GM18526 (cell line): ENCODE results near the gene MAPK10.

Experiments used
- POLR2A ChIP-seq: IDR thresholded peaks from 3 replicates; pipeline ENCODE4 v1.6.1; 2011; ENCODE audit not compliant: insufficient read length; ENCODE audit errors: extremely low read depth

Gene MAPK10

GRCh38 chr4:86359944-86360478 lies at the start of gene MAPK10:
Gene MAPK10, minus strand, starts transcription at chr4:86360053.
- no peak for TF ChIP-seq POLR2A

GRCh38 chr4:86403575-86403974 lies 43.7 kb upstream of the MAPK10 start:
- no peak for TF ChIP-seq POLR2A

GRCh38 chr4:86401826-86402225 lies 42.0 kb upstream of the MAPK10 start:
- TF ChIP-seq POLR2A, result no peak

GRCh38 chr4:86400216-86400615 lies 40.4 kb upstream of the MAPK10 start:
- no peak for TF ChIP-seq POLR2A

- TF ChIP-seq POLR2A, result no peak
Measured at GRCh38 chr4:86398187-86398586, 38.3 kb upstream of the MAPK10 start.

GRCh38 chr4:86393749-86394148 lies 33.9 kb upstream of the MAPK10 start:
- no peak for TF ChIP-seq POLR2A

GRCh38 chr4:86389664-86390063 lies 29.8 kb upstream of the MAPK10 start:
- TF ChIP-seq POLR2A, result no peak

- no peak for TF ChIP-seq POLR2A
Measured at GRCh38 chr4:86388252-86388651, 28.4 kb upstream of the MAPK10 start.

GRCh38 chr4:86386817-86387415 lies 27.1 kb upstream of the MAPK10 start:
- no peak for TF ChIP-seq POLR2A

- TF ChIP-seq POLR2A, result no peak
Measured at GRCh38 chr4:86386201-86386600, 26.3 kb upstream of the MAPK10 start.

GRCh38 chr4:86381431-86381830 lies 21.6 kb upstream of the MAPK10 start:
- TF ChIP-seq POLR2A, result no peak

GRCh38 chr4:86380181-86380724 lies 20.4 kb upstream of the MAPK10 start:
- no peak for TF ChIP-seq POLR2A

- TF ChIP-seq POLR2A, result no peak
Measured at GRCh38 chr4:86376850-86377249, 17.0 kb upstream of the MAPK10 start.

- TF ChIP-seq POLR2A, result no peak
Measured at GRCh38 chr4:86368433-86368832, 8.6 kb upstream of the MAPK10 start.

- no peak for TF ChIP-seq POLR2A
Measured at GRCh38 chr4:86367577-86367976, 7.7 kb upstream of the MAPK10 start.

GRCh38 chr4:86366920-86367319 lies 7.1 kb upstream of the MAPK10 start:
- TF ChIP-seq POLR2A, result no peak

- TF ChIP-seq POLR2A, result no peak
Measured at GRCh38 chr4:86362510-86362909, 2.7 kb upstream of the MAPK10 start.

- no peak for TF ChIP-seq POLR2A
Measured at GRCh38 chr4:86358257-86358656, 1.6 kb downstream of the MAPK10 start.

GRCh38 chr4:86357608-86358007 lies 2.2 kb downstream of the MAPK10 start:
- no peak for TF ChIP-seq POLR2A
